Mammary epithelial cell (primary cell): ENCODE results near the gene RPP30.

Experiments
- EZH2 ChIP-seq: IDR thresholded peaks from 2 replicates; pipeline ENCODE4 v1.6.1; 2012; ENCODE audit warnings: low read length, inconsistent platforms, borderline replicate concordance
- TF ChIP-seq, protein P1 (sequence below), 2 donors: IDR thresholded peaks in 1 of 2; conservative IDR thresholded peaks in 1 of 2; 2 replicates each; pipeline ENCODE4 v1.5.1; 2011 to 2012; ENCODE audit warnings: inconsistent platforms in 2 of 2, low read length in 2 of 2, mild to moderate bottlenecking in 2 of 2, control low read depth in 1 of 2, low read depth in 1 of 2; ENCODE audit not compliant: insufficient read depth in 1 of 2; ENCODE audit errors: extremely low read depth in 1 of 2

DNA sequence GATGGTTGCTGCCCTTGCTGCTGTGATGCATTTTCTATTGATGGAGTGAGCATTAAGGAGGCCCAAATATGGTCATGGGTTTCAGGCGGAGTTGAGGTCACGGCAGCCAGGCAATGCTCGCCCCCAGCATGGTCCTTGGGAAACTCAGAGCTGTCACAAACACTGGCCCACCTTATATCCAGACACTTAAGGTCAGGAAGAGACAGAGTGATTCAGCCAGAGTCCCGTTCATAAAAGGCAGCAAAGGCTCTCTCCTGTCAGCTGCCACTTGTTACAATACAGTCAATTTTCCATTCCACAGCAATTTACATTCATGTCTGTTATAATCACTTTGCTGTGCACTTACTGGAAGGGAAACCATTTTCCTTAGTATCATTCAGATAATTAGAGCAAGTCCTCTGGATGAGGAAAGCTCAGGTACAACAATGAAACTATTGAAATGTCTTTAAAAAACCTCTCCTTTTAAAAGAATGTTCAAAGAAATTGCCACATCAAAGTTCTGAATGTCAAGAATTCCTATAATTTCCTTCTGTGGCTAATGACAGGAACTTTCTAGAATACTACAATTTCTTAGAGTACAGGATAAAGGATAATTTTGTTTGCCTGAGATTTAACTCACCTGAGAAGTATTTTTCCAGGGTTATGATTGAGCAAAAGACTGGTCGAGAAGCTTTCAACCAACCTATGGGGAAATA, 64.0 kb downstream of the RPP30 start:
- TF ChIP-seq, protein P1, sequence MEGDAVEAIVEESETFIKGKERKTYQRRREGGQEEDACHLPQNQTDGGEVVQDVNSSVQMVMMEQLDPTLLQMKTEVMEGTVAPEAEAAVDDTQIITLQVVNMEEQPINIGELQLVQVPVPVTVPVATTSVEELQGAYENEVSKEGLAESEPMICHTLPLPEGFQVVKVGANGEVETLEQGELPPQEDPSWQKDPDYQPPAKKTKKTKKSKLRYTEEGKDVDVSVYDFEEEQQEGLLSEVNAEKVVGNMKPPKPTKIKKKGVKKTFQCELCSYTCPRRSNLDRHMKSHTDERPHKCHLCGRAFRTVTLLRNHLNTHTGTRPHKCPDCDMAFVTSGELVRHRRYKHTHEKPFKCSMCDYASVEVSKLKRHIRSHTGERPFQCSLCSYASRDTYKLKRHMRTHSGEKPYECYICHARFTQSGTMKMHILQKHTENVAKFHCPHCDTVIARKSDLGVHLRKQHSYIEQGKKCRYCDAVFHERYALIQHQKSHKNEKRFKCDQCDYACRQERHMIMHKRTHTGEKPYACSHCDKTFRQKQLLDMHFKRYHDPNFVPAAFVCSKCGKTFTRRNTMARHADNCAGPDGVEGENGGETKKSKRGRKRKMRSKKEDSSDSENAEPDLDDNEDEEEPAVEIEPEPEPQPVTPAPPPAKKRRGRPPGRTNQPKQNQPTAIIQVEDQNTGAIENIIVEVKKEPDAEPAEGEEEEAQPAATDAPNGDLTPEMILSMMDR (conservative IDR thresholded peaks at IDR 0.05 in 1 of 2, IDR thresholded peaks at IDR 0.05 in 1 of 2; ENCODE audit: extremely low read depth in 1 of 2, insufficient read depth in 1 of 2, low read depth in 1 of 2, low read length in 2 of 2) = no peak
- TF ChIP-seq EZH2 = no peak
